HFFc6 (cell line): ENCODE results near the gene PUSL1. TPM values are rescaled to one million over a fixed set of nuclear protein-coding genes. Genes with fewer than 3 reads are reported as not detected.

ENCODE experiments used
- DNase-seq: peaks from one replicate; pipeline ENCODE4 v3.0.0-alpha.2; 2018
- H3K27ac Mint-ChIP-seq: 2 replicates; pipeline ENCODE4 v1.8.0; 2020; ENCODE audit warnings: mild to moderate bottlenecking, mixed read lengths
- H3K27me3 Mint-ChIP-seq: 2 replicates; pipeline ENCODE4 v1.8.0; 2021; ENCODE audit warnings: mild to moderate bottlenecking, moderate library complexity, mixed read lengths; ENCODE audit not compliant: insufficient read depth
- H3K36me3 Mint-ChIP-seq: 2 replicates; pipeline ENCODE4 v1.8.0; 2021; ENCODE audit warnings: low read depth, mixed read lengths
- H3K4me1 Mint-ChIP-seq: 2 replicates; pipeline ENCODE4 v1.8.0; 2020; ENCODE audit warnings: low read depth, mixed read lengths
- H3K4me3 Mint-ChIP-seq: 2 replicates; pipeline ENCODE4 v1.8.0; 2020; ENCODE audit warnings: mild to moderate bottlenecking, moderate library complexity, mixed read lengths
- H3K9me3 Mint-ChIP-seq: 2 replicates; pipeline ENCODE4 v1.8.0; 2020; ENCODE audit warnings: mild to moderate bottlenecking, mixed read lengths
- CTCF ChIP-seq: fragments of 200-600 bp; sonication (generic); IDR thresholded peaks from 2 replicates; pipeline ENCODE4 v1.5.0; 2021; ENCODE audit warnings: antibody characterized with exemption, mild to moderate bottlenecking
- total RNA-seq, 6 experiments: library from RNA; stranded (reverse); fragmentation: NEBNext Ultra II Directional; extraction: Animal tissue kit (Norgen Biotek cat#: 25700); gene quantifications; 2 replicates in 1 of 6; 3 replicates in 5 of 6; pipeline ENCODE4 v1.2.3, GENCODE V29; 2021

PUSL1 gene
- total RNA-seq, 6 experiments from 2014 or later, result 23.5 to 28.7 (median 25.6) TPM

GRCh38 chr1:1347026-1347595 is 38.7 kb downstream of the PUSL1 start:
- peaks cover 7% of the 10 kb centered on the region for H3K27me3 Mint-ChIP-seq
- peaks cover 32% of the 10 kb centered on the region for H3K4me1 Mint-ChIP-seq
- peak overlapping the region; percentile 91 for H3K4me3 Mint-ChIP-seq
- no peak for TF ChIP-seq CTCF
- peaks cover under 1% of the 10 kb centered on the region; the same call in 1 of the 2 replicates for H3K36me3 Mint-ChIP-seq
- DNase-seq, result no peak
- H3K9me3 Mint-ChIP-seq, result no peaks in the 10 kb centered on the region
- H3K27ac Mint-ChIP-seq, result peak overlapping the region; percentile 89

- peak overlapping the region; percentile 89 for H3K27ac Mint-ChIP-seq
- DNase-seq, result no peak
- H3K9me3 Mint-ChIP-seq, result no peaks in the 10 kb centered on the region
- peaks cover 15% of the 10 kb centered on the region for H3K27me3 Mint-ChIP-seq
- H3K36me3 Mint-ChIP-seq, result peaks cover 8% of the 10 kb centered on the region
- no peak for TF ChIP-seq CTCF
- peak overlapping the region; percentile 91 for H3K4me3 Mint-ChIP-seq
- peaks cover 40% of the 10 kb centered on the region for H3K4me1 Mint-ChIP-seq
These were observed 39.4 kb downstream of the PUSL1 start for GRCh38 chr1:1347663-1348419.

GRCh38 chr1:1348420-1349255 is 40.2 kb downstream of the PUSL1 start:
- DNase-seq, result no peak
- peaks cover 41% of the 10 kb centered on the region for H3K4me1 Mint-ChIP-seq
- H3K36me3 Mint-ChIP-seq, result peaks cover 10% of the 10 kb centered on the region

GRCh38 chr1:1349256-1350012 is 41.0 kb downstream of the PUSL1 start, which contains the start of gene DVL1:
Gene DVL1 (minus strand): TSS chr1:1349418. CDS start chr1:1349065, 353 bp downstream.
- Mint-ChIP-seq H3K36me3 (peaks cover 10% of the 10 kb centered on the region), H3K4me1 (peaks cover 41% of the 10 kb centered on the region), H3K27ac (peak within 1 kb of the TSS; percentile 89), H3K27me3 (peaks cover 17% of the 10 kb centered on the region), H3K4me3 (peak within 1 kb of the TSS; percentile 91), H3K9me3 (no peaks in the 10 kb centered on the region)
- peak; percentile 74 for DNase-seq
- peak; percentile 65 for TF ChIP-seq CTCF

More at GRCh38 chr1:1348420-1349255, 40.2 kb downstream of the PUSL1 start:
- Mint-ChIP-seq H3K27me3 (peaks cover 14% of the 10 kb centered on the region), H3K4me3 (peak overlapping the region; percentile 91), H3K9me3 (no peaks in the 10 kb centered on the region), H3K27ac (peak overlapping the region; percentile 89)
- TF ChIP-seq CTCF, result no peak
